ENCODE measurements around the gene MEPCE. TPM values are rescaled to one million over a fixed set of nuclear protein-coding genes. Genes with fewer than 3 reads are reported as not detected.
"Not testable (repeated sequence)": the region's sequence is repeated elsewhere in the genome, so short reads cannot be mapped to it uniquely, and the experiment has no call there.

The MEPCE gene
- total RNA-seq, 1 donor from 2014 or later = 27.7 TPM

- DNase-seq (ENCODE audit: low spot score in 2 of 2); FAIRE-seq: not testable (repeated sequence)
Measured at GRCh38 chr7:100453854-100454253, 24.2 kb downstream of the MEPCE start.

GRCh38 chr7:100455206-100455605 lies 25.6 kb downstream of the MEPCE start:
- DNase-seq (ENCODE audit: low spot score in 2 of 2) (no peak), FAIRE-seq (no peak)

GRCh38 chr7:100456562-100456961 lies 26.9 kb downstream of the MEPCE start:
- DNase-seq (ENCODE audit: low spot score in 2 of 2) (no peak), FAIRE-seq (no peak)

GRCh38 chr7:100457033-100457432 lies 27.4 kb downstream of the MEPCE start:
- DNase-seq (ENCODE audit: low spot score in 2 of 2) = no peak

GRCh38 chr7:100464210-100464660 lies 34.6 kb downstream of the MEPCE start, which contains the start of gene SPACDR:
Gene SPACDR (minus strand): TSS chr7:100464260. CDS start chr7:100464025, 235 bp downstream.
- DNase-seq (ENCODE audit: low spot score in 2 of 2) (no peak), FAIRE-seq (no peak)

More at GRCh38 chr7:100457033-100457432, 27.4 kb downstream of the MEPCE start:
- FAIRE-seq = no peak

GRCh38 chr7:100464791-100465190 lies 35.2 kb downstream of the MEPCE start:
- DNase-seq (ENCODE audit: low spot score in 2 of 2) (no peak), FAIRE-seq (no peak)

- DNase-seq (ENCODE audit: low spot score in 2 of 2) (no peak), FAIRE-seq (no peak)
Measured at GRCh38 chr7:100465299-100465698, 35.7 kb downstream of the MEPCE start.

- FAIRE-seq (no peak), DNase-seq (ENCODE audit: low spot score in 2 of 2) (peak; percentile 90 to 92)
Measured at GRCh38 chr7:100465702-100466311, 36.2 kb downstream of the MEPCE start.

GRCh38 chr7:100466653-100467605 lies 37.3 kb downstream of the MEPCE start:
- no peak for DNase-seq (ENCODE audit: low spot score in 2 of 2)
- FAIRE-seq = no peak

- FAIRE-seq = no peak
- peak; percentile 84 to 88 for DNase-seq (ENCODE audit: low spot score in 2 of 2)
Measured at GRCh38 chr7:100467638-100468373, 38.2 kb downstream of the MEPCE start.

GRCh38 chr7:100469227-100470044 lies 39.8 kb downstream of the MEPCE start:
- FAIRE-seq (no peak), DNase-seq (ENCODE audit: low spot score in 2 of 2) (peak; percentile 86 to 94)

- FAIRE-seq = no peak
- DNase-seq (ENCODE audit: low spot score in 2 of 2) = no peak
Measured at GRCh38 chr7:100471021-100471420, 41.4 kb downstream of the MEPCE start.

- DNase-seq (ENCODE audit: low spot score in 2 of 2) = no peak
- no peak for FAIRE-seq
Measured at GRCh38 chr7:100472121-100472851, 42.7 kb downstream of the MEPCE start.

GRCh38 chr7:100472854-100473499 lies 43.3 kb downstream of the MEPCE start:
- no peak for FAIRE-seq

GRCh38 chr7:100475549-100475948 lies 45.9 kb downstream of the MEPCE start:
- FAIRE-seq (no peak), DNase-seq (ENCODE audit: low spot score in 2 of 2) (no peak)

More at GRCh38 chr7:100472854-100473499, 43.3 kb downstream of the MEPCE start:
- no peak for DNase-seq (ENCODE audit: low spot score in 2 of 2)

- FAIRE-seq = no peak
- no peak for DNase-seq (ENCODE audit: low spot score in 2 of 2)
Measured at GRCh38 chr7:100476101-100476780, 46.6 kb downstream of the MEPCE start.

GRCh38 chr7:100476903-100477870 lies 47.6 kb downstream of the MEPCE start:
- no peak for FAIRE-seq
- no peak for DNase-seq (ENCODE audit: low spot score in 2 of 2)
